Measurements from ENCODE around the gene RHOA. TPM values are rescaled to one million over a fixed set of nuclear protein-coding genes. Genes with fewer than 3 reads are reported as not detected.

The RHOA gene
- total and polyA plus RNA-seq, 2 of the 13 experiments (the other 11 are each of a cell fraction or from before 2014, with no cell fraction given): 131 to 177 TPM

DNA sequence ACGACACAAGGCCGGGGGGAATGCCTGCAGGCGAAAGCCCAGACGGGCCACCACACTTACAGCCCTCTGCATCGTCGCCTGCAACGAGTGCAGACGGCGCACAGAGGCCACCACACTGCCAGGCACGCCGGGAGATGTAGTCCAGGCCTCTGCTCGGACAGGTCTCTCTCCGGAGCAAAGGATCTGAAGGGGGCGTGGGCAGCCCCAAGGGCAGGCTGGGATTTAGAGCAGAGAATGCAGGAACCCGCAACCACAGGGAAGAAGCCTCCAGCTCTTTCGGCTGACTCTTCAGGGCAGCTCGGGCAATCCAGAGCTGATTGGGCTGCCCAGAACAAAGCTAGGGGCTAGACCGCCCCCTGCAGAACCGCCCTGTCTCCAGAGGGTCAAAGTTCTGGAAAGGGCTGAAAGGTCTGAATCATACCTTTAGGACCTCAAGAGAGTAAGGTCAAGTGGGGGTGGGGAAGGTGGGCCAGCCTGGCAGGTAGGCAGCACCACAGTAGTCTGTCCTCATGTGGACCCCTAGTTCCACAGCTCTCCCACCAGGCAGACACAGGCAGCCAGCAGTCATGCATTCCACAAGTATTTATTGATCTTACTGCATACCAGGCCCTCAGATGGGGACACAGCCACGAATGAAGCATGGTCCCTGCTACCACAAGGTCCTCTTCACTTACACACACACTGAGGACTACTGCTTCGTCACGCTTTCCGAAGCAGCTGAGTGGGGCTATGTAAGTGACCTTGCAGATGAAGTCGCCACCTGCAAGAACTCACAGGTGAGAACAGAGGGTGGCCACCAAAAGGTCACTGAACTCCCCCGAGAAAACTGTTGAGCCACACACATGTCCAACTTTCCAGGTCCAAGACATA, 10.8 kb upstream of the RHOA start, which contains the start of gene AMT (continued):
- no peak for TF ChIP-seq ZNF33A (CRISPR knock-in tag; IDR thresholded peaks at IDR 0.05; ENCODE audit: borderline replicate concordance)
- no peak for TF ChIP-seq ZNF432 (CRISPR knock-in tag; IDR thresholded peaks at IDR 0.05; ENCODE audit: borderline replicate concordance)
- TF ChIP-seq ZNF451 (CRISPR knock-in tag; IDR thresholded peaks at IDR 0.05): no peak
- TF ChIP-seq, protein P1, sequence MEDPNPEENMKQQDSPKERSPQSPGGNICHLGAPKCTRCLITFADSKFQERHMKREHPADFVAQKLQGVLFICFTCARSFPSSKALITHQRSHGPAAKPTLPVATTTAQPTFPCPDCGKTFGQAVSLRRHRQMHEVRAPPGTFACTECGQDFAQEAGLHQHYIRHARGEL (CRISPR knock-in tag; IDR thresholded peaks at IDR 0.05): no peak
- TF ChIP-seq PBX2 (CRISPR knock-in tag; IDR thresholded peaks at IDR 0.05): no peak
- TF ChIP-seq, protein P2, sequence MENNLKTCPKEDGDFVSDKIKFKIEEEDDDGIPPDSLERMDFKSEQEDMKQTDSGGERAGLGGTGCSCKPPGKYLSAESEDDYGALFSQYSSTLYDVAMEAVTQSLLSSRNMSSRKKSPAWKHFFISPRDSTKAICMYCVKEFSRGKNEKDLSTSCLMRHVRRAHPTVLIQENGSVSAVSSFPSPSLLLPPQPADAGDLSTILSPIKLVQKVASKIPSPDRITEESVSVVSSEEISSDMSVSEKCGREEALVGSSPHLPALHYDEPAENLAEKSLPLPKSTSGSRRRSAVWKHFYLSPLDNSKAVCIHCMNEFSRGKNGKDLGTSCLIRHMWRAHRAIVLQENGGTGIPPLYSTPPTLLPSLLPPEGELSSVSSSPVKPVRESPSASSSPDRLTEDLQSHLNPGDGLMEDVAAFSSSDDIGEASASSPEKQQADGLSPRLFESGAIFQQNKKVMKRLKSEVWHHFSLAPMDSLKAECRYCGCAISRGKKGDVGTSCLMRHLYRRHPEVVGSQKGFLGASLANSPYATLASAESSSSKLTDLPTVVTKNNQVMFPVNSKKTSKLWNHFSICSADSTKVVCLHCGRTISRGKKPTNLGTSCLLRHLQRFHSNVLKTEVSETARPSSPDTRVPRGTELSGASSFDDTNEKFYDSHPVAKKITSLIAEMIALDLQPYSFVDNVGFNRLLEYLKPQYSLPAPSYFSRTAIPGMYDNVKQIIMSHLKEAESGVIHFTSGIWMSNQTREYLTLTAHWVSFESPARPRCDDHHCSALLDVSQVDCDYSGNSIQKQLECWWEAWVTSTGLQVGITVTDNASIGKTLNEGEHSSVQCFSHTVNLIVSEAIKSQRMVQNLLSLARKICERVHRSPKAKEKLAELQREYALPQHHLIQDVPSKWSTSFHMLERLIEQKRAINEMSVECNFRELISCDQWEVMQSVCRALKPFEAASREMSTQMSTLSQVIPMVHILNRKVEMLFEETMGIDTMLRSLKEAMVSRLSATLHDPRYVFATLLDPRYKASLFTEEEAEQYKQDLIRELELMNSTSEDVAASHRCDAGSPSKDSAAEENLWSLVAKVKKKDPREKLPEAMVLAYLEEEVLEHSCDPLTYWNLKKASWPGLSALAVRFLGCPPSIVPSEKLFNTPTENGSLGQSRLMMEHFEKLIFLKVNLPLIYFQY (CRISPR knock-in tag; IDR thresholded peaks at IDR 0.05; ENCODE audit: borderline replicate concordance): peak; percentile 76
- no peak; the same call in 1 of the 2 replicates for TF ChIP-seq SIN3A (IDR thresholded peaks at IDR 0.05; ENCODE audit: borderline replicate concordance, low read depth, low read length)
- TF ChIP-seq, protein P3, sequence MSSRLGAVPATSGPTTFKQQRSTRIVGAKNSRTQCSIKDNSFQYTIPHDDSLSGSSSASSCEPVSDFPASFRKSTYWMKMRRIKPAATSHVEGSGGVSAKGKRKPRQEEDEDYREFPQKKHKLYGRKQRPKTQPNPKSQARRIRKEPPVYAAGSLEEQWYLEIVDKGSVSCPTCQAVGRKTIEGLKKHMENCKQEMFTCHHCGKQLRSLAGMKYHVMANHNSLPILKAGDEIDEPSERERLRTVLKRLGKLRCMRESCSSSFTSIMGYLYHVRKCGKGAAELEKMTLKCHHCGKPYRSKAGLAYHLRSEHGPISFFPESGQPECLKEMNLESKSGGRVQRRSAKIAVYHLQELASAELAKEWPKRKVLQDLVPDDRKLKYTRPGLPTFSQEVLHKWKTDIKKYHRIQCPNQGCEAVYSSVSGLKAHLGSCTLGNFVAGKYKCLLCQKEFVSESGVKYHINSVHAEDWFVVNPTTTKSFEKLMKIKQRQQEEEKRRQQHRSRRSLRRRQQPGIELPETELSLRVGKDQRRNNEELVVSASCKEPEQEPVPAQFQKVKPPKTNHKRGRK (CRISPR knock-in tag; IDR thresholded peaks at IDR 0.05): no peak
- TF ChIP-seq, protein P4, sequence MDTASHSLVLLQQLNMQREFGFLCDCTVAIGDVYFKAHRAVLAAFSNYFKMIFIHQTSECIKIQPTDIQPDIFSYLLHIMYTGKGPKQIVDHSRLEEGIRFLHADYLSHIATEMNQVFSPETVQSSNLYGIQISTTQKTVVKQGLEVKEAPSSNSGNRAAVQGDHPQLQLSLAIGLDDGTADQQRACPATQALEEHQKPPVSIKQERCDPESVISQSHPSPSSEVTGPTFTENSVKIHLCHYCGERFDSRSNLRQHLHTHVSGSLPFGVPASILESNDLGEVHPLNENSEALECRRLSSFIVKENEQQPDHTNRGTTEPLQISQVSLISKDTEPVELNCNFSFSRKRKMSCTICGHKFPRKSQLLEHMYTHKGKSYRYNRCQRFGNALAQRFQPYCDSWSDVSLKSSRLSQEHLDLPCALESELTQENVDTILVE (CRISPR knock-in tag; IDR thresholded peaks at IDR 0.05): no peak
- TF ChIP-seq, protein P5, sequence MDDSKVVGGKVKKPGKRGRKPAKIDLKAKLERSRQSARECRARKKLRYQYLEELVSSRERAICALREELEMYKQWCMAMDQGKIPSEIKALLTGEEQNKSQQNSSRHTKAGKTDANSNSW (CRISPR knock-in tag; IDR thresholded peaks at IDR 0.05; ENCODE audit: borderline replicate concordance): no peak
- peak; percentile 90 for TF ChIP-seq ATF1 (CRISPR knock-in tag; IDR thresholded peaks at IDR 0.05)
- TF ChIP-seq NR3C1 (CRISPR knock-in tag; IDR thresholded peaks at IDR 0.05): no peak
- TF ChIP-seq WIZ (CRISPR knock-in tag; IDR thresholded peaks at IDR 0.05): peak; percentile 84; the same call in 1 of the 2 replicates
- TF ChIP-seq NCOR1 (IDR thresholded peaks at IDR 0.05; ENCODE audit: borderline replicate concordance, low read length): peak; percentile 78; the same call in 1 of the 2 replicates
- no peak for TF ChIP-seq ZNF816 (CRISPR knock-in tag; IDR thresholded peaks at IDR 0.05; ENCODE audit: borderline replicate concordance)
- no peak for TF ChIP-seq ZNF570 (CRISPR knock-in tag; IDR thresholded peaks at IDR 0.05; ENCODE audit: borderline replicate concordance)
- peak; percentile 74 for TF ChIP-seq RBFOX2 (IDR thresholded peaks at IDR 0.05; ENCODE audit: low read depth, low read length)
- TF ChIP-seq SIN3B (IDR thresholded peaks at IDR 0.05; ENCODE audit: low read length): no peak
- TF ChIP-seq ZNF562 (CRISPR knock-in tag; IDR thresholded peaks at IDR 0.05; ENCODE audit: borderline replicate concordance): no peak
- TF ChIP-seq CENPX (CRISPR knock-in tag; IDR thresholded peaks at IDR 0.05): no peak
- TF ChIP-seq ZNF383 (CRISPR knock-in tag; IDR thresholded peaks at IDR 0.05; ENCODE audit: borderline replicate concordance): no peak; the same call in 1 of the 2 replicates
